GM11168 (cell line): ENCODE results near the gene SLC5A10.

Source experiments
- in situ Hi-C: fragments of 300-500 bp; cut with MboI; formaldehyde crosslinking; loops from one replicate; pipeline ENCODE4 v1.12.0; 2022; ENCODE audit warnings: low sequenced_read_pairs; ENCODE audit not compliant: unreplicated experiment

Gene SLC5A10

DNA sequence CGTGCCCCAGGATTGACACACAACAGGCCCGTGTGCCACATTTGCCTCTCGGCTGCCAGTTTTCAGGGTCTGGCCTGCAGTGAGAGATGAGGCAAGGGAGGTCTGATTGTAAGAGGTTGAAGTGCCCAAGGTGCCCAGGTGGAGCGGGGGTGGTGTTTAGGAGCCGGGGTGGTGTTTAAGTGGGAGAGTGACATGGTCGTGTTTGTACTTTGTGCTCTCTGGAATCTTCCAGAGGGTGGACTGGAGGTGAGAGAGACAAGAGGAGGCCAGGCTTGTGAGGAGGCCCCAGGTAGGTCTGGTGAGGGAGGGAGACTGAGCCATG, 10.5 kb downstream of the SLC5A10 start:
- in situ Hi-C loops: no loop called here

DNA sequence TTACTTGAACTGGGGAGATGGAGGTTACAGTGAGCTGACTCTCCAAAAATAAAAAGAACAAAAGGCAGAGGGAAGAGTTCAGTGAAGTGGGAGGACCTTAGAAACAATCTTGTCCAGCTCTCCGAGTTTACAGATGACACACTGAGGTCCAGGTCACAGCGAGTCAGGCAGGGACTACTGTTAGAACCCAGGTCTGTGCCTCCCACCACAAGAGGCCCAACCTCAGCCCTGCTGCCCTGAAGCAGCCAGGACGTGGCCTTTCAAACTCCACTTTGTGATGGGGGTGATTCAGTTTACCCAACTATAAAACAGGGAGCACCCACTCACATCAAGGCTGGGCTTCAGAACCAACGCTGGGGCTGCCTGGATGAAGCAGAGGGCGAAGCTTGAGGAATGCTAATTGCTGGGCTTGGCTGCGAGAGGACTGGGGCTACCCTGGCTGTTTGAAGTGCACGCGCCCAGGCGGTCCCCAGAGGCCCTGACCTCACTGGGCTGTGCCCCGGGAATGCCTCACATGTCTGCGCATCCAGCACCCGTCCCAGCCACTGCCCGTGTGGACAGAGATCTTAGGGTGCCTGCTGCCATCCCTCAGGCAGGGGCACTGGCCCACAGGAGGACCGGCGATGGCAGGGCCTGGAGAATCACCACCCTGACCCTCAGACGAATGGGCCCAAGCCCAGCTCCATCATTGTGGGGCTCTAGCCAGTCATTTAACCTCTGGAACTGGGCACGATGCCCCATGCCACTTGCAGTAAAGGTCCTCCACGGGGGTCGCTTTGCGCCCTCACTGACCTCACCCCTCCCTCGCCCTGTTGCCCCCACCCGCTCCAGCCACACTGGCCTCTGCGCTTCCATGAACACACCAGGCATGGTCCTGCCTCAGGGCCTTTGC, 11.4 kb downstream of the SLC5A10 start:
- in situ Hi-C loops: no loop called here

DNA sequence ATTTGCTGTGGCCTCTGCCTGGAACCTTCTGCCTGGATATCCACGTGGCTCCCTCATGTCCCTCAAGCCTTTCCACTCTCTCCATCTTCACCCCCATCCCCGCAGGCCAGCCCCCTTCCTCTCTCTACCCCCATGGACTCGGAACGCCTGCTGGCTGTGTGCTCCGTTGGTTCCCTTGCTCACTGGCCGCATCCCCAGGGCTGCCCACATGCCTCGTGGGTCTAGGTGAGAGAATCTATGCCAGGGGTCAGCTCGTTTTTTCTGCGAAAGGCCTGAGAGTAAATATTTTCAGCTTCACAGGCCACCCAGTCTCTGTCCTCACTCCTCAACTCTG, 12.0 kb downstream of the SLC5A10 start:
- in situ Hi-C loops: no loop called here

DNA sequence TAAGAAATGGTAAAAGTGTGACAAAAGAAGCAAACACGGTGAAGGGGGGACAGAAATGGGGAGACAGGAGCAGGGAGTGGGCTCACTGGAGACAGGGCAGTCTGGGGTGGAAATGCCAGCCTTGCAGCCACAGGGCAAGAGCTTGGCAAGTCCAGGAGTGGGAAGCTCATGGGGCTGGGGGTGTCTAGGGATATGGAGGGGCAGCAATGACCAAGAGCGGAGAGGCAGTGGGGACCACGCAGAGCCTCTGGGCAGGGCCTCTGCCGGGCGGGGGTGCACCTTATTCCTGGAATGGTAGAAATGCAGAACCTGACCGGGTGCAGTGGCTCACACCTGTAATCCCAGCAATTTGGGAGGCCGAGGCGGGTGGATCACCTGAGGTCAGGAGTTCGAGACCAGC, 12.6 kb downstream of the SLC5A10 start:
- in situ Hi-C loops: no loop called here

DNA sequence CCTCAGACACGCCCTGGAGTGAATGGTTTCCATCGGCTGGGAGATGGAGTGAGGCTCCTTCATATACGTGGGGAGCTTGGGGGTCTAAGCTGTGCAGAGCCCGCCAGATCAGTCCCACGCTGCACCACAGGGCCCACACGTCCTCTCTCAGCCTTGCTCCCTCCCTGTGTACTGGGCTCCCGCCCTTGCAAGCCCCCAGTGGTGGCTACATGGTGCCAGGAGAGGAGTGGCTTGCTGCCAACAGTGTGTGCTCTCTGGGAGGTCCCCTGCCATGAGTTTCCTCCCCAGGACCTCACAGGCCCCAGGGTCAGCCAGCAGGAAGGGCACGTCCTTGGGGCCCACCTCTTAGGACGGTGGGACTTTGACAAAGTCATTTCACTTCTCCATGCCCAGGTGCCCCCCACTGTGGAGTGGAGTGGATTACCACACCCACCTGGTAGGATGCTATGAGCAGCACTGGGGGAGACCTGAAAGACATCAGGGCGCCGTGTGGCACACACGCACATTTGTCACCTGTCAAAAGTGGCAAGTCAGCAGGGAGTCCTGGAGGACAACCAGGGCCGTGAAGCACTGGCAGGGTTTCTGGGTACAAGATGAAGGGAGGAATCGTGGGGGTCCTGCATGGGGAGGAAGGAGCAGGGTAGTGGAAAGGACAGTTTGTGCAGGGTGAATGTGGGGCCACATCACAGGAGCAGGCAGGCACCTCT, 13.7 kb downstream of the SLC5A10 start:
- in situ Hi-C loops: no loop called here

DNA sequence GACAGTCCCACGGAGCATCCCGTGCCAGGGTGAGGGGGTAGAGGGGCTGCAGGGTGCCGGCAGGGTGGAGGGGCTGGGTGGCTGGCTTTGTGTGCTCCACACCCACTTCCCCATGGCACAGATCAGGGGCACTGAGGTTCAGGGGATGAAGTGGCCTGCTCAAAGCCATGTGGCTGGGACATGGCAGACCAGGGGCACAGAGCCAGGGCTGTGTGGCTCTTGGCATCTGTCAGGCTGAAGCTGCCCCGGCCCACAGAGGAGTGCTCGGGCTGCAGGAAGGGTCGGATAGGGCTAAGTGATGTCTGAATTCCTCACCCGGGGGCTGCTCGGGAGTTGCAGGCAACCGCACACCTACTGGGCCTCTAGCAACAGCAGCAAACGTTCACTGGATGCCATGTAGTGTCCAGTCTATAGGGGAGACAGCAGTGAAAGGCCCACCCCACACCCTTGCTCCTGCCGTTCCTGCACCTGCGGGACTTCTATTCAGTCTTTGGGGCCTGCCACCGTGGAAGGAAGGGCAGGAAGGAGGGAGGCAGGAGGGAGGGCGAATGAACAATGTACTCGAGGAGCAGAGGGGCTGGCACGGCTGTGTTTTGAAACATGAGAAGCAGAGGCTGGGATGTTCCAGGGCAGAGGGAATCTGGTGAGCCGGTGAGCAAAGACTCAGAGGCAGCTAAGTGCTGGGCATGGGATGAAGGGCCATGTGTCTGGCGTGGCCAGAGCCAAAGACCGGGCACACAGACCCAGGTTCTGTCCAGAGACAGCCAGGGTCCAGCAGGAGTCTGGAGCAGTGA, 15.1 kb downstream of the SLC5A10 start:
- in situ Hi-C loops: no loop called here

DNA sequence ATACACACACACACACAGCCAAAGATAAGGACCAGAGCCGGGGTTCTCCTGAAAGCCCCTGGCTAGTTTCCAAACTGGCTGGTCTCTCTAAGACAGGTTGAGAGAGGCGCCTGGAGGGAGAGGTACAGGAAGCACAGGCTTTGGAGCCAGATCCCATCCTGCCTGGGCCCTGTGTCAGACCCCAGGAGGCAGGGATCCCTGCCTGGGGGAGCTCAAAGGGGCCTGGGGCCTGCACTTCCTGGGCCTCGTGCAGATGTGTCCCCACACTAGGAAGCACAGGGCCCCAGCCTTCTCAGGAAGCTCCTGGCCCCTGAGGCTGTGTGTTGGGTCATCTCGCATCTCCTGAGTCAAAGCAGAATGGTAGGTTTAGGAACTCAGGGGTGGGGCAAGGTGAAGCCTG, 16.0 kb downstream of the SLC5A10 start:
- in situ Hi-C loops: no loop called here

DNA sequence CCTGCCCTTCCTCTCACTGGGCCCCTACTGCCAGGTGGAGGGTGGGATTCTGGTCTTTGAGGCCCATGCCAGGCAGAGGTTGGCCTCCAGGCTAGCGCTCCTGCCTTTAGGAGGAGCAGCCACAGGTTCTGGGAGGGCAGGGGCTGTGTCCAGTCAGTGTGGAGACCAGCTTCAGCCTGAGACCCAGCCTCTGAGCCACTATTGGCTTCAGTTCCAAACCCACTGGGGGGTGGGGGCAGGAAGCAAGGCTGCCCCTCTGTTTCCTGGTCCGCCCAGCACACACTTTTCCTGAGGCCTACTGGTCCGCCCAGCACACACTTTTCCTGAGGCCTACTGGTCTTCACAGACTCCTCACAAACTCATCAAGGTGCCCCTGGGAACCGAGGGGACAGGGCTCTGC, 16.4 kb downstream of the SLC5A10 start:
- in situ Hi-C loops: no loop called here

DNA sequence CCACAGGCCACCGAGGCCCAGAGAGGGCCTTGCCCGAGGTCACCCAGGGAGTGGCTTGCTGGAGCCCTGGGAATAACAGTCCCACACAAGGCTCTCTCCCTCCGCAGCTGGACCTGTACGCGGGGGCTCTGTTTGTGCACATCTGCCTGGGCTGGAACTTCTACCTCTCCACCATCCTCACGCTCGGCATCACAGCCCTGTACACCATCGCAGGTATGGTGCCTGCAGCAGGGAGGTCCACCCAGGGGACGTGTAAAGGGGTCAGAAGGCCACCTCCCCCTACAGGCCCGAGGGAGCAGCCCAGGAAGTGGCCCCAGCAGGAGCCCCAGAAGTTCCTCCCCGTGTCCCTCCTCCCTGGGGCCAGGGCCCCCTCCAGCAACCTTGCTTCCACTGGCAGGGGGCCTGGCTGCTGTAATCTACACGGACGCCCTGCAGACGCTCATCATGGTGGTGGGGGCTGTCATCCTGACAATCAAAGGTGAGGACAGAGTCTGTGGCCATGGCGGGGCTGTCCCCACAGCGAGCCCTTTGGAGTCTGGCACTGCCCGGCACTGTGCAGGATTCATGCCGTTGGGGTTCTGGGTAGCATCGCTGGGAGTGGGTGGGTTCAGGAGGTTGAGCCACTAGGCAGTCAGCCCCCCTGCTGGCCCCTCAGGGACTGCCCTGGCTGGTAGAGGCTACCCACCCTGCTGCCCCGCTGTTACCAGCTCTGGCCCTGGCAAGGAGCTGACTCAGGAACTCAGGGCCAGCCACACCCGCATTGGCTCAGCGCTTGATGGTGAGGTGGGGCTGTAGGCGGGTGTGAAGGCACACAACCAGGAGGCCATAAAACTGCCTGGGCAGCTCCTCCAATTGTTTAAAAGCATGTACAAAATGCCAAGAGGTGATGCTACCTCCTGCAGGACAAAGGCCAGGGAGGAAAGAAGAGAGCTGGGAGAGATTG, 17.3 kb downstream of the SLC5A10 start:
- in situ Hi-C loops: no loop called here

DNA sequence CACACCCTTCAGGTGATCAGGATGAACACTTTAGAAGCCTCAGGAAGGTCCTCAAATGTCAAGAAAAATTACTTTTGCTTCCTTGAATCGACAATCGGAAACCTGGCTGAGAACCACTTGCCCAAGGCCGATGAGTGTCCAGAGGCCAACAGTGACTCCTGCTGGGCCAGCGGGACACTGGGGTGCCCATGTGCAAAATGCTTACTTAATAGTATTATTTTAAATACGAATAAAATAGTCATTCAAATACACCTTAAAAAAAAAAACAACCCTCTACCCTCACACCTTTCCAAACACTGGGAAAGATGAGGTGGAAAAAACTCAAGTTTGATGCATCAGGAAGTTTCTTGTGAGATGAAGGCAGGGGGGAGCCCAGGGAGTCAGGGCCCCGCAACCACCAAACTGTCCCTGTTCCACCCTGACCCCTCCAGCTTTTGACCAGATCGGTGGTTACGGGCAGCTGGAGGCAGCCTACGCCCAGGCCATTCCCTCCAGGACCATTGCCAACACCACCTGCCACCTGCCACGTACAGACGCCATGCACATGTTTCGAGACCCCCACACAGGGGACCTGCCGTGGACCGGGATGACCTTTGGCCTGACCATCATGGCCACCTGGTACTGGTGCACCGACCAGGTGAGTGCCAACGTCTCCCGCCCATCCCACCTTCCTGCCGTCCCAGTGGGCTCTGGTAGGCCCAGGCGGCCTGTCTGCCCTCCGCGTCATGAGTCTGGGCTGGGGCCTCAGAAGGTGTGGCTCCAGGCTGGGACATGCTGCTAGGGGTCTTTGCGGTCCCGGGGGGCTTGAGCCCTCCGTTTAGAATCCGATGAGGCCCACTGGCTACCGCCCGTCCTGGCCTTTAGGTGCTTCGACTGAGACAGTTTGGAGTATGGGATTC, 18.9 kb downstream of the SLC5A10 start:
- in situ Hi-C loops: no loop called here

DNA sequence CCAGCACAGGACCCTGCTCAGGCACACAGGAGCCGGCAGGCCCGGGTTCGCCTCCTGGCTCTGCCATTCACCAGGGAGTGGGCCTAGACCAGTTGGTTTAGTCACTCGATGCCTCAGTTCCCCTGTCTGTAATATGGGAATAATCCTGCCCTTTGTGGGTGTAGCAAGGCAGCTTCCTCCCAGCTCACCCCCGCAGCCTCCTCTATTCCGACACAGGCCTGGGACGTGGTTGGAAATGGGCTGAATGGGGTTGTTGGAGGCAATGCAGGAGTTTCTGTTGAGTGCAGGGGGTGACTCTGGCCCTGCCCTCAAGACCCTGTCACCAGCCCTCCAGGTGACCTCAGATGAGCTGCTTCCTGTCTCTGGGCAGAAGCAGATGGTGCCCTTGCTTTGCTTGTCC, 19.8 kb downstream of the SLC5A10 start:
- in situ Hi-C loops: no loop called here

DNA sequence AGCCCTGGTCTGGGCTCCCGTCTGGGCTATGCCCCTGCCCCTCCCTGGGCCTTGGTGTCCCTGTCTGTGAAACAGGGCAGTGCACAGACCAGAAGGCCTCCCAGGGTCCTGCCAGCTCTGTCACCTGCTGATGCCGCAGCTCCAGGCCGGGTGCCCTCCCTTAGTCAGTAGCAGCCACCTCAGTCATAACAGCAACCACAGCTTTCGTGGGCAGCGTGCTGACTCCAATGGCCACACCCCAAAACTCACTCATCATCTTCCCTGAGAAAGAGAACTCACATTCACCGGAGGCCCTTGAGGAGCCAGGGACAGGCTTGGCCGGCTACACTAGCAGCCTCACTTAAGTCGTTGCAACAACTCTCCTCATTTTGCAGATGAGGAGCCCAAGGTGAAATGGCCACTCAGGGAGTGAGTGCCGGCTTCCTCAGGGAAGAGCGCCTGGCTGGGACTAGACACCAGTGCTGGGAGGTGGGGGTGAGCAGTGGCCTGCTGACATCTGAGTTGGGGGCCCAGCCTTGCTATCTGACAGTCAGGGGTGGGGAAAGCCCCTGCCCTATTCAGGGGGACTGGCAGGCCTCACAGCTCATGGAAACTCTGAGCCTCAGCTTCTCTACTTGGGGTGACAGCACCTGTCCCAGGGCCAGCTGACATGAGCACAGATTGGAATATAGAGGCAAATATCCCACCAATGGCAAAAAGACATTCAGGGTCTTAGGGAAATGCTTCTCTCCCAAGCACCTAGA, 22.6 kb downstream of the SLC5A10 start:
- in situ Hi-C loops: no loop called here

DNA sequence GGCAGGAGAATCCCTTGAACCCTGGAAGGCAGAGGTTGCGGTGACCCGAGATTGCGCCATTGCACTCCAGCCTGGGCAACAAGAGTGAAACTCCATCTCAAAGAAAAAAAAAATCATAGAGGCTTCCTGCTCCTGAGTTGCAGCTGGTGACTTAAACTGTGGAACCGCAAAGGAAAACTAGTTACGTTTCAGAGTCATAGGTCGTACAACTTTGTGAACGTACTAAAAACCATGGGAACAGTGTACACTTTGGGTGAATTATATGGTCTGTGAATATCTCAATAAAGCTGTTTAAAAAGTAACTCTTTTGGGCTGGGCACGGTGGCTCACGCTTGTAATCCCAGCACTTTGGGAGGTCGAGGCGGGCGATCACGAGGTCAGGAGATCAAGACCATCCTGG, 23.6 kb downstream of the SLC5A10 start:
- in situ Hi-C loops: no loop called here

DNA sequence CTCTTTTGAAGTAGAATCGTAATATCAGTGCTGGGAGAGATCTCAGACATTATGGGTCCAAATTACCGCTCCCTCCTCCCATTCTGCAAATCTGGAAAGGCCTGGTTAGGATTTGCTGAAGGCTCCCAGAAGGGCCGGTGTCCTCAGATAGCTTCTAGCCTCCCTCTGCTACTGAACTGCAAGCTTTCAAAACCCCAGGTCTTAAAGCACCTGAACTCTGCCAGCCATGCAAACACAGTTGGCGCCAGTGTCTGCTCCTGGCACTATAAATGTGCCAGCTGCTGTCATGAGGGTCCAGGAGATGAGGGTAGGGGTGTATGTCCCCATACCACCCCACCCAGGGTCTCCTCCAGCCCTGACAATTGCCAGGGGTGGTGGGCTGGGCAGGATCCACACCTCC, 24.2 kb downstream of the SLC5A10 start:
- in situ Hi-C loops: no loop called here

DNA sequence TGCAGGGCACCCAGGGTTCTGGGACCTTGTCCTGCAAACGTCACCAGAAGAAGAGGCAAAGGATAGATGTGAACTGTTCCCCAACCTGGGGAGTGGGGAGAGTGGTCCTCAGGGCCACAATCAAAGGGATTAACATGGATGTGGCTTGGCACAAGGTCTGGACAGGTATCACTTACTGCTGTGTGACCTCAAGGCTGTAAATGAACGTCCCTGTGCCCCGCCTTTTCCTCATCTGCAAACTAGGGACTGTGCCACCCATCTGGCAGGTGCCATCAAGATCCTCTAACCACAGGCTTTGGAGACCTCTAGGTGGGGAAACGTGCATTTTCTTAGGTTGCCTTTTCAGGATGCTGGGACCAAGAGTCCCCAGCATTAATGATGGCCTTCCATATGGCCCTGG, 25.1 kb downstream of the SLC5A10 start:
- in situ Hi-C loops: no loop called here

DNA sequence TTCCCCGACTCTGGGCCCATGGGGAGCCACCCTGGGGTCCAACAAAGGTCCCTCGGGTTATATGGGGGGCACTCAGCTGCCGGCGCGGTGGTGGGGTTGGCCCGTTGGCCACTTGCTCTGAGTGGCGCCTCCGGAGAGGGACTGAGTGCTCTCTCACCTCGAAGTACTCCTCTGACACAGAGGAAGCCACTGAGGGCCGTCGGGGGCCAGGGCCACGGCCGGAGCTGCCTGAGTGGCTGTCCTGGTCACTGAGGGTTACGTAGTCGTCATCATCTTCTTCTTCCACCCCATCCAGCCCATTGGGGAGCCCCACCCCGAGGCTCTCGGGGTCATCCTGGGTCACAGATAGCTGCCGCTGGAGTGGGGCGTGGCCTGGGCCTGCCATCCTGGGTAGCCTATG, 25.7 kb downstream of the SLC5A10 start:
- in situ Hi-C loops: no loop called here

DNA sequence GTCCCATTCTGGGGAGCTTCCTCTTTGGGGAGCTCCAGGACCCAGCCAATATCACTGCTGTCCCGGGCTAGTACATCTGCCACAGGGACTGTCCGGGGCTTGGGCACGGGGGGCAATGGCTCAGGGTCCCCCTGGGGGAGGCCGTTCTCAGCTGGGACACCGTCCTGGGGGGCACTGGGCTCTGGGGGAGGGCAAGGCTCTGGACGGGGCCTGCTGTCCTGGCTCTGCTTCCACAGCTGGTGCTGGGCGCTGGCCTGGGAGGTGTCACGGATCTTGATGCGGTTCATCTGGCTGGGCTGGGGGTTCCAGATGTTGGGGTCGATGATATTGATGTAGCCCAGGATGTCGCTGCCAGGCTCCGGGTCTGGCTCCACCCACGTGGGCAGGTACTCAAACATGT, 26.1 kb downstream of the SLC5A10 start:
- in situ Hi-C loops: no loop called here

DNA sequence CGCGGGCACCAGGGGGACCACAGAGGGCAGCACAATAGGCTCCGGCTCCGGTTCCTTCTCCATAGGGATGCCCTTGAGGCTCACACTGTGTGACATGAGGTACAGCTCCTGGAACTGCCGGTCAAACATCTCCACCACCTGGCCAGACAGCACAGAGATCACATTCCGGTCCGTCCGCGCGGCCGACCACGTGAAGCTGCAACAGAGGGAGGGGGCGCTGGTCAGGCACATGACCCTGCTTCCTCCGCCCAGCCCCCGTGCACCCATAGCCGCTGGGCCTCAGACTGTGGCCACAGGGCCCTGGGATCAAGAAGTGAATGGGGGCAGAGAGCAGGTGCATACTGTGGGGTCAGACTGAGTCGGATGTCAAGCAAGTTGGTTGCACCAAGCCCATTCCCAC, 26.7 kb downstream of the SLC5A10 start:
- in situ Hi-C loops: no loop called here
